ENCODE data around the gene BTN1A1.
A peak's percentile ranks its signal among the peaks of the same experiment; 100 is the strongest.
"Not testable (repeated sequence)": the region's sequence is repeated elsewhere in the genome, so short reads cannot be mapped to it uniquely, and the experiment has no call there.

The BTN1A1 gene

DNA sequence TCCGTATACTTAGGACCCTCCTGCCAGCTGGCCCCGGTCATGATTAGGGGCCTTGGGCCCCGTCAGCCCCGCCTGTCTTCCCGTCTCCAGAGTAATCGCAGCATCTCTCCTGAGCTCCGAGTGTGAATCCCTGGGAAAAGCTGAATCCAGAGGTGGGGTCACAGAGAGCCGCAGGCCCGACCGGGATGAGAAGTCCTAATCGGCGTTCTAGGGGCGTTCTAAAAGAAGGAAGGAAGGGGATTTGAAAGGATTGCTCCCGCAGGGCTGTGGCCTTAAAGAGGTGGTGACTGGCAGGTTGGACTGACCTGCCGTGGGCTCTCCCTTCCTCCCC is 38.4 kb downstream of the BTN1A1 start:
- DNase-seq, result peak; percentile 76

GRCh38 chr6:26539071-26539615 is 39.0 kb downstream of the BTN1A1 start:
- DNase-seq, result no peak

DNA sequence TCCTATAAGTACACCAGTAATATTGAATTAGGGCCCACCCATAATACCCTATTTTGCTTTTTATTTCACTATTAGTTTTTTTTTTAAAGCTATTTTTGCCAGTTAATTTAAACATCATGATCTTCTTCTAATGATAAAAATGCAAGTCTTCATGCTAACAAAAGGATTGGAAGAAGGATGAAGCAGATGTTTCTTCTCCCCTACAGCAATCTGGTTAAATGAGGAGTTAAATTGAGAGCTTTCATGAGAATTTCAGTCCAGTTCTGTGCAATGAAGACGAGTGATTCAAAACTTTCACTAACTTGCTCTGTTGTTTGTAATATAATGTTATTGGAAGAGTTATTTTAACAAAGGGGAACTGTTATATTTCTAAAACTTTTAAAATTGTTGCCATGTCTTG is 41.5 kb downstream of the BTN1A1 start:
- no peak for DNase-seq

DNA sequence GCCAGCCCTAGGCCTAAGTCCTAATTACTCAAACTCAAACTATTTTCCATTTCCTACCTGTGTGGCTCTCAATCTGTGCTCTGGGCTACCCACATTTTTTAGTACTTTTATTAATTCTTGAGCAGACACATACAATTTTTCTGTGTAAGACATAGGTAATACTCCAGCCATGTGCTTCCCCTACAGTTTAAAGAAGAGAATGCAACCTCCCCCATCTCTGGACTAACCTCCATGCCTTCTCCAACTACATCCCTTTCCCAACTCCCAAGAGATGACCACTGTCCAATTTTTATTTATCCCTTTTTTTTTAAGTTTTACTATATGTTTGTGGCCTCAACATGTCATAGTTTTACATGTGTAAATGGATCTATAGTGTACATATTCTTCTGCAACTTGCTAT is 43.9 kb downstream of the BTN1A1 start:
- DNase-seq, result peak; percentile 35

GRCh38 chr6:26544473-26544872 is 44.4 kb downstream of the BTN1A1 start:
- DNase-seq, result peak; percentile 69

DNA sequence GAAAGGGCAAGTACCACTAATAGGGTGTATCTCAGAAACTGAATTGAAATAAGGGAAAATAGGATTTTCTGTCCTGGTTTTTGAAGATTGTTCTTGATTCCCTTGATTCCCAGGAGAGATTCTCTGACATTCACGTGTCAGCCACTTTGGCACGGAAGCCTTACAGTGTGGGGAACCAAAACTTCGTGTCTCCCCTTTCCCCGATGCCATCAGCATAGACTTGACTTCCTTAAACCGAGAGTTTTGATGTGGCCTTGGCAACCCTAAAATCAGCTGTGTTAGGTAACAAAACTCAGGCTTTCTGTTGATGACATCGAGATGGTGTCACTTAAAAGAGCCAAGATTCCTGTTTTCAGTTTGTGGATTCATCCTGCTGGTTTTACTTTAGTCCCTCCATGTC is 45.5 kb downstream of the BTN1A1 start:
- DNase-seq, result no peak

- not testable (repeated sequence) for DNase-seq
Measured at GRCh38 chr6:26547363-26547762, 47.3 kb downstream of the BTN1A1 start.

GRCh38 chr6:26550250-26550993 is 50.3 kb downstream of the BTN1A1 start:
- DNase-seq, result peak; percentile 90

DNA sequence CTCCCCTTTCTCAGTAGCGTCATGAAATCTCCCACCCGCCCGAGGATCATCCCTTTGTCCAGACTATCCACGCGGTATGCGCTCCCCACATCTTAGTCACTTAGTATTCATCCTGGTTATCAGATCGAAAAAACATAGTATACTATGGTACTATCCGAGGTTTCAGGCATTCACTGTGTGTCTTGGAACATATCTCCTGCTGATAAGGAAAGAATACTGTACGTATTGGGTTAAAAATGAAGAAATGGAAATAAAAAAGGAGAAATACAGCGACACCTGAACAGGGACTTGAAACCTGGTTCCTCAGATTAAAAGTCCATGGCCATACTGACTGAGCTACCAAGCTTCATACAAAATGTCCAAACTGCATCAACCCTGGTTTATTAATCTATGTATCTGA is 52.1 kb downstream of the BTN1A1 start:
- no peak for DNase-seq

- peak; percentile 70 for DNase-seq
Measured at GRCh38 chr6:26552640-26553188, 52.6 kb downstream of the BTN1A1 start.

- peak; percentile 82 for DNase-seq
Measured at GRCh38 chr6:26553264-26553634, 53.1 kb downstream of the BTN1A1 start.

DNA sequence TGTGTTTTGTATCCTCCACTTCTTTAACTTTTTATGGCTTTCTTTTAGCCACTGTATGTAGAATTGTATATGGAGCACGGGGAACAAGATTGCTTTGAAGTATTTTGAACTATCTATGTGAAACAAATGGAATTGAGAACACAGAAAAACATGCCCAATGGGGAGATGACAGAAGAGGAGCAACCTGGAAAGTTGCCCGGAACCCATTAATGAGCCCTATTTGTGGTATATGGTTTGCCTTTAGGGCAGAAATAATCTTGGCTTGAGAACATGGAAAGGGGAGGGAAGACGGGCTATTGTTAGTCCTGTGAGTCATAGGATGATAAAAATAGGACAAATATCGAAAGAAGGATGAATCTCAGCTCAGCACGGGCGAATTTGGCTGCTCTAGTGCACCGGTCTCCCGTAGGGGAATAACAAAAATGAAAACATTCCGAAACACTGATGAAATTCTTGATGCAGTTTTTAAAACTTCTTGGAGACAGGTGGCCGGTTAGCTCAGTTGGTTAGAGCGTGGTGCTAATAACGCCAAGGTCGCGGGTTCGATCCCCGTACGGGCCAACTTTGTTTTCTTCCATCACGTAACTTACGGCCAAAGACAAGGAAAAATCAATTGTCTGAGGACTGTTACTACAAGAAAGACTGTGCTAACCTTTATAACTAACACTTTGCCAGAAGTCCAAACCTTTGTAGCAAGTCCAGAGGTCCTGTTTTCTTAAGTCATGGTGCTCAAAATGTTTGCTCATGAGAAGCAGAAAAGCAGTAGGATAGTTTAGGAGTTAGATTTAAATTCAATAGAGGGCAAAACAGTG is 53.7 kb downstream of the BTN1A1 start:
- DNase-seq, result peak; percentile 89

GRCh38 chr6:26554447-26554696 is 54.3 kb downstream of the BTN1A1 start:
- no peak for DNase-seq

GRCh38 chr6:26554697-26555504 is 54.8 kb downstream of the BTN1A1 start:
- peak; percentile 88 for DNase-seq

DNA sequence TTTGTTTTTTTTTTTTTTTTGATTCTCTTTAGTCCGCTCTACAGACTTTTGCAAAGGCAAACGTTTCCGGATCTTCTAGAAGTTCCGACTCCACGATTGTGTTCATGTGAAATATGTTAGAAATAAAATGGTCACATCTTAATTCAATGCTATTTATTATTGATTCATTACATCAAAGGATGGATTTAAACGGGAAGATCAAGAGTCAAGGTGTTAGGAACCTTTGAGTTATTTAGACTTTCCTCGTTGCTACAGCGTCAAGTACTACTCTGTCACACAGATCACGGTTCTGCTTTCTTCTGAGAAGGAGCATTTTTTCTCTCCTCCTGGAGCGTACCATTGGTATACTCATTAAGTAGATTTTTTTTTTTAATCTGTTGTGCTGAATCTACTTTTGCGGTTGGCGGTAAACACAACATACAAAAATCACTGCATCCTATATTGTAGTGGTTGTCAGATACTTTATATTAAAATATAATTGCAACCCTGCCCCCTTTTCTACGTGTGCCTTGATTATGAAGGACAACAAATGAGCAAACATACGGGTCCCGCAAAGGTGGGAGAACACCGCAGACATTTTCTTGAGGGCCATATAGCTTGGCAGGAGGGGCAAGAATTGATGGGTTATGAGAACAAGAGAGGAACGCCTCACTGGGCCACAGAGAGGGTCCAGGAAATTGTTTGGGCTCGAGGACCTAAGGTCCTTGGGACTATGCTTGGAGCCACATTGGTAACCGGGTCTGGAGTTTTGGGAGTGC is 55.6 kb downstream of the BTN1A1 start:
- peak; percentile 61 for DNase-seq

DNA sequence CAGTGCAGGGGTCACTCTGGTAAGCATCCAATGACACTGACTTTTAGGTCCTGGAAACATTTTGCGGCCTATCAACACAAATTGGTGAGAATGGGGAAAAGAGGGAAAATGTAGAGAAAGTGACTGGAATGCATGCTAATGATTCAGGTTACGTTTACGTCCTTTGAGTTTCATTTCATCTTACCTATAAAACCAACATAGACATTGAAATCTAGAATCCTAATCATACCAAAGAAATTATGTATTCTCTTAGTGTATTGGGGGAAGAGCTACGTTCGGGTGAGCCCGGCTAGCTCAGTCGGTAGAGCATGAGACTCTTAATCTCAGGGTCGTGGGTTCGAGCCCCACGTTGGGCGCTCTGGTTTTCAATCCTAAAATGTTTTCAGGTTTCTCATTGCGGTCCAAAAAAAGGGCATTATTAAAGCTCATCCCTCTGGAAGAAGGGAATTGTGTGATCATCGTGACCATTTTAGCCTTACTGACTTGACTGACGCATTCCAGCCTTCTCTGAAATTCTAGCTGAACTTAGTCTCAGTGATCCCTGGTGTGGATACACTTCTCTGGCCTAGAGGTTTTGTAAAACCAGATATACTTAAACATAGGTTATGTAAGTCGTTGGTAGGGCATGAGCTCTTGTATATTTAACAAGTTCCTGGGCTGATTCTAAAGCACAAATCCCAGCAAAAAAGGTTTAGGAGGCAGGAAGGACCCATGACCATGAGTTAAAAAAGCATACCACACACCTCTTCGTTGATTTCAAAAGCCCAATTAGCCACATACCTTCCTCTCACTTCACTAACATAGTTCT is 56.4 kb downstream of the BTN1A1 start:
- peak; percentile 98 for DNase-seq
